ENCODE data around the gene KREMEN1. TPM values are rescaled to one million over a fixed set of nuclear protein-coding genes. Genes with fewer than 3 reads are reported as not detected.

The KREMEN1 gene
- total RNA-seq, 2 experiments from 2014 or later, result not detected

- no peak for TF ChIP-seq CTCF (IDR thresholded peaks at IDR 0.05)
- intact Hi-C loops (cut with DNase I, micrococcal nuclease), result no loop called here
Observed at GRCh38 chr22:29194184-29194583, 121.3 kb downstream of the KREMEN1 start.

GRCh38 chr22:29195118-29195963 is 122.5 kb downstream of the KREMEN1 start:
- no peak overlapping the region for H3K4me3 Mint-ChIP-seq
- H3K4me1 Mint-ChIP-seq (ENCODE audit: low read depth), result no peaks in the 10 kb centered on the region
- H3K9me3 ChIP-seq (ENCODE audit: control insufficient read depth in 1 of 2, insufficient read depth in 1 of 2, low read length in 2 of 2), result no peaks in the 10 kb centered on the region
- TF ChIP-seq CTCF (IDR thresholded peaks at IDR 0.05), result no peak
- H3K36me3 Mint-ChIP-seq (ENCODE audit: low read depth), result no peaks in the 10 kb centered on the region
- H3K27ac ChIP-seq (ENCODE audit: low read depth in 1 of 2, low read length in 2 of 2), result no peak overlapping the region
- peaks cover 4% of the 10 kb centered on the region for H3K27me3 Mint-ChIP-seq
- intact Hi-C loops (cut with DNase I, micrococcal nuclease), result no loop called here
- H3K4me3 ChIP-seq (ENCODE audit: low read length), result no peak overlapping the region
- H3K27me3 ChIP-seq (ENCODE audit: control insufficient read depth in 1 of 2, insufficient read depth in 2 of 2, low read length in 2 of 2), result no peaks in the 10 kb centered on the region
- DNase-seq (no peak), ATAC-seq (ENCODE audit: poor library complexity) (no peak)
- no peak overlapping the region for H3K27ac Mint-ChIP-seq
- H3K36me3 ChIP-seq (ENCODE audit: insufficient read depth, low read length), result no peaks in the 10 kb centered on the region
- POLR2A ChIA-PET, result no interaction called here
- no peaks in the 10 kb centered on the region for H3K4me1 ChIP-seq (ENCODE audit: insufficient read depth, low read length)
- CTCF ChIA-PET, result no interaction called here
- no peaks in the 10 kb centered on the region for H3K9me3 Mint-ChIP-seq

More at GRCh38 chr22:29194184-29194583, 121.3 kb downstream of the KREMEN1 start:
- CTCF ChIA-PET, result no interaction called here
- Mint-ChIP-seq H3K36me3 (ENCODE audit: low read depth) (no peaks in the 10 kb centered on the region), H3K4me3 (no peak overlapping the region), H3K4me1 (ENCODE audit: low read depth) (no peaks in the 10 kb centered on the region), H3K9me3 (no peaks in the 10 kb centered on the region), H3K27ac (no peak overlapping the region), H3K27me3 (no peaks in the 10 kb centered on the region)
- DNase-seq (no peak), ATAC-seq (ENCODE audit: poor library complexity) (no peak)
- Histone ChIP-seq H3K27me3 (ENCODE audit: control insufficient read depth in 1 of 2, insufficient read depth in 2 of 2, low read length in 2 of 2) (no peaks in the 10 kb centered on the region), H3K27ac (ENCODE audit: low read depth in 1 of 2, low read length in 2 of 2) (no peak overlapping the region), H3K4me1 (ENCODE audit: insufficient read depth, low read length) (no peaks in the 10 kb centered on the region), H3K9me3 (ENCODE audit: control insufficient read depth in 1 of 2, insufficient read depth in 1 of 2, low read length in 2 of 2) (no peaks in the 10 kb centered on the region), H3K36me3 (ENCODE audit: insufficient read depth, low read length) (no peaks in the 10 kb centered on the region), H3K4me3 (ENCODE audit: low read length) (no peak overlapping the region)
- POLR2A ChIA-PET, result no interaction called here

GRCh38 chr22:29195964-29196666 is 123.3 kb downstream of the KREMEN1 start:
- no peaks in the 10 kb centered on the region for H3K36me3 Mint-ChIP-seq (ENCODE audit: low read depth)
- no peaks in the 10 kb centered on the region for H3K36me3 ChIP-seq (ENCODE audit: insufficient read depth, low read length)
- H3K27ac Mint-ChIP-seq, result no peak overlapping the region
- DNase-seq (no peak), ATAC-seq (ENCODE audit: poor library complexity) (no peak)
- H3K9me3 ChIP-seq (ENCODE audit: control insufficient read depth in 1 of 2, insufficient read depth in 1 of 2, low read length in 2 of 2), result no peaks in the 10 kb centered on the region
- no peak for TF ChIP-seq CTCF (IDR thresholded peaks at IDR 0.05)
- H3K27me3 ChIP-seq (ENCODE audit: control insufficient read depth in 1 of 2, insufficient read depth in 2 of 2, low read length in 2 of 2), result no peaks in the 10 kb centered on the region
- no peaks in the 10 kb centered on the region for H3K4me1 Mint-ChIP-seq (ENCODE audit: low read depth)
- no peaks in the 10 kb centered on the region for H3K4me1 ChIP-seq (ENCODE audit: insufficient read depth, low read length)
- H3K27ac ChIP-seq (ENCODE audit: low read depth in 1 of 2, low read length in 2 of 2), result no peak overlapping the region
- peaks cover 10% of the 10 kb centered on the region for H3K27me3 Mint-ChIP-seq
- no peak overlapping the region for H3K4me3 ChIP-seq (ENCODE audit: low read length)
- POLR2A ChIA-PET, result no interaction called here
- CTCF ChIA-PET, result no interaction called here
- intact Hi-C loops (cut with DNase I, micrococcal nuclease), result no loop called here
- H3K9me3 Mint-ChIP-seq, result no peaks in the 10 kb centered on the region
- no peak overlapping the region for H3K4me3 Mint-ChIP-seq

Data from CD4-positive, alpha-beta T cell (primary cell).